H9 (cell line): ENCODE results near the gene SPSB3. TPM values are rescaled to one million over a fixed set of nuclear protein-coding genes. Genes with fewer than 3 reads are reported as not detected.

Experiments used
- DNase-seq: peaks from one replicate; pipeline ENCODE4 v3.0.0-alpha.2; 2017
- H2AFZ ChIP-seq: one replicate; pipeline ENCODE4 v1.6.1; 2013; ENCODE audit warnings: mild to moderate bottlenecking, low read length, control low read depth, moderate library complexity
- H2AK5ac ChIP-seq: 2 replicates; pipeline ENCODE4 v1.6.1; 2013; ENCODE audit warnings: low read length, control low read depth, mixed read lengths; ENCODE audit not compliant: insufficient read length
- H2BK120ac ChIP-seq: one replicate; pipeline ENCODE4 v1.6.1; 2013; ENCODE audit warnings: low read depth, mild to moderate bottlenecking, low read length, control low read depth, inconsistent platforms; ENCODE audit not compliant: poor library complexity, severe bottlenecking
- H2BK12ac ChIP-seq: 2 replicates; pipeline ENCODE4 v1.6.1; 2013; ENCODE audit warnings: low read length, control low read depth, mixed read lengths, low read depth; ENCODE audit not compliant: insufficient read length
- H2BK15ac ChIP-seq: 2 replicates; pipeline ENCODE4 v1.6.1; 2013; ENCODE audit warnings: low read depth, low read length, control low read depth
- H2BK20ac ChIP-seq: one replicate; pipeline ENCODE4 v1.6.1; 2013; ENCODE audit warnings: low read depth, mild to moderate bottlenecking, low read length, control low read depth, inconsistent platforms; ENCODE audit not compliant: poor library complexity, severe bottlenecking
- H2BK5ac ChIP-seq: 2 replicates; pipeline ENCODE4 v1.6.1; 2013; ENCODE audit warnings: low read length, control low read depth, mixed read lengths; ENCODE audit not compliant: insufficient read length
- H3K14ac ChIP-seq: 2 replicates; pipeline ENCODE4 v1.6.1; 2013; ENCODE audit warnings: low read length, control low read depth; ENCODE audit not compliant: insufficient read depth
- H3K18ac ChIP-seq: 2 replicates; pipeline ENCODE4 v1.6.1; 2013; ENCODE audit warnings: low read depth, mild to moderate bottlenecking, mixed read lengths, low read length, control low read depth; ENCODE audit not compliant: insufficient read length
- H3K23ac ChIP-seq: 2 replicates; pipeline ENCODE4 v1.6.1; 2013; ENCODE audit warnings: low read length, control low read depth, mixed read lengths, low read depth; ENCODE audit not compliant: insufficient read length
- H3K23me2 ChIP-seq: 2 replicates; pipeline ENCODE4 v1.6.1; 2013; ENCODE audit warnings: low read depth, mild to moderate bottlenecking, mixed read lengths, low read length, control low read depth; ENCODE audit not compliant: insufficient read length, poor library complexity, severe bottlenecking
- H3K27ac ChIP-seq: 2 replicates; pipeline ENCODE4 v1.5.1; 2013; ENCODE audit warnings: low read length, control low read depth, mixed read lengths, low read depth; ENCODE audit not compliant: insufficient read length
- H3K27me3 ChIP-seq: 2 replicates; pipeline ENCODE4 v1.6.1; 2013; ENCODE audit warnings: low read length, control low read depth, inconsistent platforms; ENCODE audit not compliant: insufficient read depth
- H3K4ac ChIP-seq: 2 replicates; pipeline ENCODE4 v1.6.1; 2013; ENCODE audit warnings: low read depth, mild to moderate bottlenecking, control low read depth, inconsistent platforms, low read length, moderate library complexity
- H3K4me1 ChIP-seq: 2 replicates; pipeline ENCODE4 v1.6.1; 2013; ENCODE audit warnings: low read length, control low read depth, inconsistent platforms; ENCODE audit not compliant: insufficient read depth
- H3K4me2 ChIP-seq: 2 replicates; pipeline ENCODE4 v1.6.1; 2013; ENCODE audit warnings: low read length, control low read depth, mixed read lengths; ENCODE audit not compliant: insufficient read length, insufficient read depth
- H3K56ac ChIP-seq: 2 replicates; pipeline ENCODE4 v1.6.1; 2013; ENCODE audit warnings: low read depth, mild to moderate bottlenecking, mixed read lengths, low read length, control low read depth; ENCODE audit not compliant: insufficient read length
- H3K79me1 ChIP-seq: 2 replicates; pipeline ENCODE4 v1.6.1; 2013; ENCODE audit warnings: low read depth, mild to moderate bottlenecking, moderate library complexity, low read length, control low read depth, inconsistent platforms; ENCODE audit not compliant: insufficient read depth, poor library complexity, severe bottlenecking
- H3K79me2 ChIP-seq: 2 replicates; pipeline ENCODE4 v1.6.1; 2013; ENCODE audit warnings: low read length, control low read depth, inconsistent platforms; ENCODE audit not compliant: insufficient read depth
- H3K9ac ChIP-seq: 2 replicates; pipeline ENCODE4 v1.6.1; 2013; ENCODE audit warnings: low read length, control low read depth, mixed read lengths; ENCODE audit not compliant: insufficient read length; ENCODE audit errors: extremely low read depth
- H3K9me3 ChIP-seq: one replicate; pipeline ENCODE4 v1.6.1; 2013; ENCODE audit warnings: low read depth, low read length, inconsistent platforms; ENCODE audit not compliant: control insufficient read depth
- H3T11ph ChIP-seq: one replicate; pipeline ENCODE4 v1.6.1; 2013; ENCODE audit warnings: mild to moderate bottlenecking, low read length, control low read depth, inconsistent platforms
- H4K20me1 ChIP-seq: one replicate; pipeline ENCODE4 v1.6.1; 2013; ENCODE audit not compliant: control insufficient read depth, insufficient read length, insufficient read depth
- H4K5ac ChIP-seq: 2 replicates; pipeline ENCODE4 v1.6.1; 2013; ENCODE audit warnings: low read depth, mild to moderate bottlenecking, mixed read lengths, low read length, control low read depth; ENCODE audit not compliant: insufficient read length
- H4K8ac ChIP-seq: replicated peaks from 2 replicates; pipeline ENCODE4 v1.6.1; 2013; ENCODE audit warnings: low read length, control low read depth, mixed read lengths, low read depth; ENCODE audit not compliant: insufficient read length
- H4K91ac ChIP-seq: 2 replicates; pipeline ENCODE4 v1.6.1; 2013; ENCODE audit warnings: low read depth, mild to moderate bottlenecking, moderate library complexity, mixed read lengths, low read length, control low read depth; ENCODE audit not compliant: insufficient read length
- H3K27ac Mint-ChIP-seq, 3 experiments: 2 replicates in 2 of 3; 3 replicates in 1 of 3; pipeline ENCODE4 v1.8.0; 2020 to 2021; ENCODE audit warnings: mixed read lengths in 3 of 3, mild to moderate bottlenecking in 1 of 3, moderate library complexity in 1 of 3
- H3K27me3 Mint-ChIP-seq: 2 replicates; pipeline ENCODE4 v1.8.0; 2021; ENCODE audit warnings: low read depth, mild to moderate bottlenecking, moderate library complexity, mixed read lengths
- H3K36me3 Mint-ChIP-seq, 3 experiments: 2 replicates in 2 of 3; 3 replicates in 1 of 3; pipeline ENCODE4 v1.8.0; 2020 to 2021; ENCODE audit warnings: low read depth in 3 of 3, mixed read lengths in 3 of 3; ENCODE audit not compliant: insufficient read depth in 1 of 3
- H3K4me1 Mint-ChIP-seq, 2 experiments: 2 replicates each; pipeline ENCODE4 v1.8.0; 2020; ENCODE audit warnings: mixed read lengths in 2 of 2
- H3K4me3 Mint-ChIP-seq, 2 experiments: 2 replicates in 1 of 2; 3 replicates in 1 of 2; pipeline ENCODE4 v1.8.0; 2020 to 2021; ENCODE audit warnings: mild to moderate bottlenecking in 2 of 2, mixed read lengths in 2 of 2, moderate library complexity in 1 of 2
- H3K9me3 Mint-ChIP-seq, 2 experiments: 2 replicates in 1 of 2; 3 replicates in 1 of 2; pipeline ENCODE4 v1.8.0; 2020; ENCODE audit warnings: mild to moderate bottlenecking in 2 of 2, mixed read lengths in 2 of 2, moderate library complexity in 1 of 2
- CTCF ChIP-seq: fragments of 200-600 bp; sonication (generic); conservative IDR thresholded peaks from 3 replicates; pipeline ENCODE4 v1.8.0; 2021; ENCODE audit warnings: antibody characterized with exemption, mild to moderate bottlenecking
- WGBS: extraction: QIAGEN DNeasy Blood & Tissue Kit; methylation state at CpG from one replicate; pipeline ENCODE4 v1.1.7; 2013; ENCODE audit warnings: missing lambda C conversion rate, low lambda C conversion rate, mixed read lengths; ENCODE audit not compliant: insufficient read length; ENCODE audit errors: extremely low coverage; 5-methylcytosine and 5-hydroxymethylcytosine counted together
- total RNA-seq: library from RNA; stranded (reverse); gene quantifications from 2 replicates; pipeline ENCODE4 v1.2.1, GENCODE V29; 2021

Gene SPSB3
- total RNA-seq, 1 experiment from 2014 or later: 19.9 TPM

- Histone ChIP-seq H4K8ac (no peak overlapping the region), H4K20me1 (no peaks in the 10 kb centered on the region), H4K91ac (no peak overlapping the region), H3K56ac (no peak overlapping the region), H2BK15ac (no peak overlapping the region), H3K79me1 (no peaks in the 10 kb centered on the region), H3T11ph (no peak overlapping the region), H3K4ac (no peak overlapping the region), H3K23me2 (no peaks in the 10 kb centered on the region), H2BK120ac (no peak overlapping the region), H3K4me2 (no peak overlapping the region), H3K27me3 (no peaks in the 10 kb centered on the region), H2BK20ac (no peak overlapping the region), H3K9ac (no peak overlapping the region), H3K79me2 (no peaks in the 10 kb centered on the region), H3K23ac (no peak overlapping the region), H4K5ac (no peak overlapping the region), H2AFZ (no peak overlapping the region), H2BK5ac (no peak overlapping the region), H3K18ac (no peak overlapping the region), H3K4me1 (no peaks in the 10 kb centered on the region), H3K14ac (no peak overlapping the region), H2BK12ac (no peak overlapping the region), H3K27ac (no peak overlapping the region), H3K9me3 (no peaks in the 10 kb centered on the region), H2AK5ac (no peak overlapping the region)
- no peak overlapping the region for H3K27ac Mint-ChIP-seq
- no peak for DNase-seq
- H3K27me3 Mint-ChIP-seq: no peaks in the 10 kb centered on the region
- no peaks in the 10 kb centered on the region for H3K4me1 Mint-ChIP-seq
- H3K4me3 Mint-ChIP-seq: no peak overlapping the region
- H3K9me3 Mint-ChIP-seq: no peaks in the 10 kb centered on the region
- peaks cover 3 to 38% (median 34%) of the 10 kb centered on the region in 3 experiments for H3K36me3 Mint-ChIP-seq
- WGBS: no CpG with 5 or more reads among the region's 29 CpGs
- no peak for TF ChIP-seq CTCF
Measured at GRCh38 chr16:1749152-1750117, 32.9 kb downstream of the SPSB3 start.
